ENCODE measurements around the gene C2orf68. TPM values are rescaled to one million over a fixed set of nuclear protein-coding genes. Genes with fewer than 3 reads are reported as not detected.
A peak's percentile ranks its signal among the peaks of the same experiment; 100 is the strongest.
"Not testable (repeated sequence)": the region's sequence is repeated elsewhere in the genome, so short reads cannot be mapped to it uniquely, and the experiment has no call there.

The C2orf68 gene
- total RNA-seq, 1 experiment from 2014 or later, result 69.6 TPM

DNA sequence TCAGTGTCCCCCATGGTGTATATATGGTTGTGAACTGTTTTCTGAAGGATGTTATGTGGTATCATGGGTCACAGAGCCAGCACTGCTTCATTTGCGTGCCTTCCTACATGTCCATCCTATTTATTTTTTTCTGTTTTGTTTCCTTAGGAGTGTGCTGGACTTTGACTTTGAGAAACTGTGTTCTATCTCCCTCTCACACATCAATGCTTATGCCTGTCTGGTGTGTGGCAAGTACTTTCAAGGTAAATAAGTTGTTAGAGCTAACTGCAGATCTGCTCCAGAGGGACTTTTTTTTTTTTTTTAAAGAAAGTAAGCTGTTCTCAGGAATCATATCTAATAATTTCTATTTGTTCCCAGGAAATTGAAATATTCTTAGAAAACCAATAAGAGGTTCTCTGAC is 9.5 kb upstream of the C2orf68 start (continued):
- TF ChIP-seq, protein P1, sequence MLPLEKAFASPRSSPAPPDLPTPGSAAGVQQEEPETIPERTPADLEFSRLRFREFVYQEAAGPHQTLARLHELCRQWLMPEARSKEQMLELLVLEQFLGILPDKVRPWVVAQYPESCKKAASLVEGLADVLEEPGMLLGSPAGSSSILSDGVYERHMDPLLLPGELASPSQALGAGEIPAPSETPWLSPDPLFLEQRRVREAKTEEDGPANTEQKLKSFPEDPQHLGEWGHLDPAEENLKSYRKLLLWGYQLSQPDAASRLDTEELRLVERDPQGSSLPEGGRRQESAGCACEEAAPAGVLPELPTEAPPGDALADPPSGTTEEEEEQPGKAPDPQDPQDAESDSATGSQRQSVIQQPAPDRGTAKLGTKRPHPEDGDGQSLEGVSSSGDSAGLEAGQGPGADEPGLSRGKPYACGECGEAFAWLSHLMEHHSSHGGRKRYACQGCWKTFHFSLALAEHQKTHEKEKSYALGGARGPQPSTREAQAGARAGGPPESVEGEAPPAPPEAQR (CRISPR knock-in tag; IDR thresholded peaks at IDR 0.05), result no peak
- no peak for TF ChIP-seq SMAD3 (CRISPR knock-in tag; IDR thresholded peaks at IDR 0.05; ENCODE audit: borderline replicate concordance)
- TF ChIP-seq ELF4 (CRISPR knock-in tag; IDR thresholded peaks at IDR 0.05; ENCODE audit: low read depth), result no peak
- no peak for TF ChIP-seq SMAD4 (CRISPR knock-in tag; IDR thresholded peaks at IDR 0.05)
- TF ChIP-seq, protein P2, sequence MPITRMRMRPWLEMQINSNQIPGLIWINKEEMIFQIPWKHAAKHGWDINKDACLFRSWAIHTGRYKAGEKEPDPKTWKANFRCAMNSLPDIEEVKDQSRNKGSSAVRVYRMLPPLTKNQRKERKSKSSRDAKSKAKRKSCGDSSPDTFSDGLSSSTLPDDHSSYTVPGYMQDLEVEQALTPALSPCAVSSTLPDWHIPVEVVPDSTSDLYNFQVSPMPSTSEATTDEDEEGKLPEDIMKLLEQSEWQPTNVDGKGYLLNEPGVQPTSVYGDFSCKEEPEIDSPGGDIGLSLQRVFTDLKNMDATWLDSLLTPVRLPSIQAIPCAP (CRISPR knock-in tag; IDR thresholded peaks at IDR 0.05), result no peak
- no peak for TF ChIP-seq ZNF396 (CRISPR knock-in tag; IDR thresholded peaks at IDR 0.05; ENCODE audit: borderline replicate concordance)
- TF ChIP-seq, protein P3, sequence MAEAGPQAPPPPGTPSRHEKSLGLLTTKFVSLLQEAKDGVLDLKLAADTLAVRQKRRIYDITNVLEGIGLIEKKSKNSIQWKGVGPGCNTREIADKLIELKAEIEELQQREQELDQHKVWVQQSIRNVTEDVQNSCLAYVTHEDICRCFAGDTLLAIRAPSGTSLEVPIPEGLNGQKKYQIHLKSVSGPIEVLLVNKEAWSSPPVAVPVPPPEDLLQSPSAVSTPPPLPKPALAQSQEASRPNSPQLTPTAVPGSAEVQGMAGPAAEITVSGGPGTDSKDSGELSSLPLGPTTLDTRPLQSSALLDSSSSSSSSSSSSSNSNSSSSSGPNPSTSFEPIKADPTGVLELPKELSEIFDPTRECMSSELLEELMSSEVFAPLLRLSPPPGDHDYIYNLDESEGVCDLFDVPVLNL (CRISPR knock-in tag; IDR thresholded peaks at IDR 0.05; ENCODE audit: borderline replicate concordance, low read depth), result no peak

GRCh38 chr2:85619617-85620016 is 7.8 kb upstream of the C2orf68 start:
- CTCF ChIA-PET, result interaction anchor here (3.2 kb wide), 1 partner anchor 18 kb away, joined by 13 read pairs; no protein-coding TSS in a partner anchor
- no peaks in the 10 kb centered on the region for H3K9me3 Mint-ChIP-seq

DNA sequence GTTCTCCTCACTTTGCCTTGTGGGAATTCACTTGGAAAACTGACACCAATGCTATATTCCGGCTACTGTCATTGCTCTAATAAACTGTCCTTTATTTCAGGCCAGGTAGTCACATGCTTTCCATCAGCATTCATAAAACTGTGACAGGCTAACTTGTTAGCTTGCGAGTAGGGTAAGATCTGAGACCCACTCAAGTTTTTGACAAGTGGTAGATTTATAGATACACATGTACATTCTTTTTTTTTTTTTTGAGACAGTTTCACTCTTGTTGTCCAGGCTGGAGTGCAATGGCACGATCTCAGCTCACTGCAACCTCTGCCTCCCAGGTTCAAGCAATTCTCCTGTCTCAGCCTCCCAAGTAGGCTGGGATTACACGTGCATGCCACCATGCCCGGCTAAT is 5.9 kb upstream of the C2orf68 start:
- POLR2A ChIA-PET; H3K27me3 Mint-ChIP-seq (ENCODE audit: low read depth); ATAC-seq; H3K4me1 Mint-ChIP-seq; H3K9me3 Mint-ChIP-seq; DNase-seq (ENCODE audit: low spot score): not testable (repeated sequence)
- CTCF ChIA-PET, result interaction anchor here (3.2 kb wide), 1 partner anchor 20 kb away, joined by 13 read pairs; no protein-coding TSS in a partner anchor
- H3K27ac Mint-ChIP-seq, result 0 out of 2 replicates have a peak overlapping the region, but pooled peaks have one; percentile 53
- H3K36me3 Mint-ChIP-seq, result peaks cover 18% of the 10 kb centered on the region
- H3K4me3 Mint-ChIP-seq, result peak overlapping the region; percentile 90

More at GRCh38 chr2:85619617-85620016, 7.8 kb upstream of the C2orf68 start:
- no peak for ATAC-seq
- peaks cover 35% of the 10 kb centered on the region for H3K36me3 Mint-ChIP-seq
- peaks cover 6% of the 10 kb centered on the region for H3K4me1 Mint-ChIP-seq
- POLR2A ChIA-PET, result no interaction called here
- no peaks in the 10 kb centered on the region for H3K27me3 Mint-ChIP-seq (ENCODE audit: low read depth)
- no peak overlapping the region for H3K4me3 Mint-ChIP-seq
- no peak overlapping the region for H3K27ac Mint-ChIP-seq
- DNase-seq (ENCODE audit: low spot score), result no peak
- TF ChIP-seq NFYB (CRISPR knock-in tag; conservative IDR thresholded peaks at IDR 0.05; ENCODE audit: low read depth) (no peak), KAT7 (CRISPR knock-in tag; IDR thresholded peaks at IDR 0.05; ENCODE audit: borderline replicate concordance) (no peak), JUN (CRISPR knock-in tag; IDR thresholded peaks at IDR 0.05) (no peak)
- TF ChIP-seq, protein P4, sequence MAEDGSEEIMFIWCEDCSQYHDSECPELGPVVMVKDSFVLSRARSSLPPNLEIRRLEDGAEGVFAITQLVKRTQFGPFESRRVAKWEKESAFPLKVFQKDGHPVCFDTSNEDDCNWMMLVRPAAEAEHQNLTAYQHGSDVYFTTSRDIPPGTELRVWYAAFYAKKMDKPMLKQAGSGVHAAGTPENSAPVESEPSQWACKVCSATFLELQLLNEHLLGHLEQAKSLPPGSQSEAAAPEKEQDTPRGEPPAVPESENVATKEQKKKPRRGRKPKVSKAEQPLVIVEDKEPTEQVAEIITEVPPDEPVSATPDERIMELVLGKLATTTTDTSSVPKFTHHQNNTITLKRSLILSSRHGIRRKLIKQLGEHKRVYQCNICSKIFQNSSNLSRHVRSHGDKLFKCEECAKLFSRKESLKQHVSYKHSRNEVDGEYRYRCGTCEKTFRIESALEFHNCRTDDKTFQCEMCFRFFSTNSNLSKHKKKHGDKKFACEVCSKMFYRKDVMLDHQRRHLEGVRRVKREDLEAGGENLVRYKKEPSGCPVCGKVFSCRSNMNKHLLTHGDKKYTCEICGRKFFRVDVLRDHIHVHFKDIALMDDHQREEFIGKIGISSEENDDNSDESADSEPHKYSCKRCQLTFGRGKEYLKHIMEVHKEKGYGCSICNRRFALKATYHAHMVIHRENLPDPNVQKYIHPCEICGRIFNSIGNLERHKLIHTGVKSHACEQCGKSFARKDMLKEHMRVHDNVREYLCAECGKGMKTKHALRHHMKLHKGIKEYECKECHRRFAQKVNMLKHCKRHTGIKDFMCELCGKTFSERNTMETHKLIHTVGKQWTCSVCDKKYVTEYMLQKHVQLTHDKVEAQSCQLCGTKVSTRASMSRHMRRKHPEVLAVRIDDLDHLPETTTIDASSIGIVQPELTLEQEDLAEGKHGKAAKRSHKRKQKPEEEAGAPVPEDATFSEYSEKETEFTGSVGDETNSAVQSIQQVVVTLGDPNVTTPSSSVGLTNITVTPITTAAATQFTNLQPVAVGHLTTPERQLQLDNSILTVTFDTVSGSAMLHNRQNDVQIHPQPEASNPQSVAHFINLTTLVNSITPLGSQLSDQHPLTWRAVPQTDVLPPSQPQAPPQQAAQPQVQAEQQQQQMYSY (CRISPR knock-in tag; IDR thresholded peaks at IDR 0.05), result no peak

DNA sequence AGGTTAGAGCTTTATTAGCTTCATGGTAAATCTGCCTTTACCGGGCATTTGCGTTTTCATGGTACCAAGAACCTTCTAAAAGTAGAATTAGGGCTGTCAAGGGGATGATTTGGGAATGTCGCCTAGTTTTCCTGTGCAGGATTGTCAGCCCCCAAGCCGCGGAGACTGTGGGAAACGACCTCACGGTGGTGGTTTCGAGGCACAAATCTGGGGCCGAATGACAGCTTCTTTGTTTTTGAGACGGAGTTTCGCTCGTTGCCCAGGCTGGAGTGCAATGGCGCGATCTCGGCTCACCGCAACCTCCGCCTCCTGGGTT is 3.5 kb upstream of the C2orf68 start:
- CTCF ChIA-PET, result interaction anchor here (1.8 kb wide), 1 partner anchor 22 kb away, joined by 8 read pairs; no protein-coding TSS in a partner anchor
- Mint-ChIP-seq H3K27me3 (ENCODE audit: low read depth) (no peaks in the 10 kb centered on the region), H3K9me3 (no peaks in the 10 kb centered on the region), H3K4me3 (peak overlapping the region; percentile 90), H3K27ac (no peak overlapping the region), H3K36me3 (peaks cover 9% of the 10 kb centered on the region), H3K4me1 (peaks cover 7% of the 10 kb centered on the region)
- no peak for ATAC-seq
- POLR2A ChIA-PET, result interaction anchor here (0.7 kb wide), 1 partner anchor 54 kb away, joined by 4 read pairs; the partner anchor contains the start of gene GGCX
- no peak for DNase-seq (ENCODE audit: low spot score)
- TF ChIP-seq PRRX2 (CRISPR knock-in tag; IDR thresholded peaks at IDR 0.05) (no peak), KAT7 (CRISPR knock-in tag; IDR thresholded peaks at IDR 0.05; ENCODE audit: borderline replicate concordance) (no peak), NR2C2 (CRISPR knock-in tag; IDR thresholded peaks at IDR 0.05) (no peak), MYBL2 (CRISPR knock-in tag; IDR thresholded peaks at IDR 0.05) (no peak), STAT6 (CRISPR knock-in tag; conservative IDR thresholded peaks at IDR 0.05; ENCODE audit: low read depth) (no peak), GABPB1 (CRISPR knock-in tag; IDR thresholded peaks at IDR 0.05) (no peak), E2F1 (CRISPR knock-in tag; IDR thresholded peaks at IDR 0.05) (no peak)
- TF ChIP-seq, protein P5, sequence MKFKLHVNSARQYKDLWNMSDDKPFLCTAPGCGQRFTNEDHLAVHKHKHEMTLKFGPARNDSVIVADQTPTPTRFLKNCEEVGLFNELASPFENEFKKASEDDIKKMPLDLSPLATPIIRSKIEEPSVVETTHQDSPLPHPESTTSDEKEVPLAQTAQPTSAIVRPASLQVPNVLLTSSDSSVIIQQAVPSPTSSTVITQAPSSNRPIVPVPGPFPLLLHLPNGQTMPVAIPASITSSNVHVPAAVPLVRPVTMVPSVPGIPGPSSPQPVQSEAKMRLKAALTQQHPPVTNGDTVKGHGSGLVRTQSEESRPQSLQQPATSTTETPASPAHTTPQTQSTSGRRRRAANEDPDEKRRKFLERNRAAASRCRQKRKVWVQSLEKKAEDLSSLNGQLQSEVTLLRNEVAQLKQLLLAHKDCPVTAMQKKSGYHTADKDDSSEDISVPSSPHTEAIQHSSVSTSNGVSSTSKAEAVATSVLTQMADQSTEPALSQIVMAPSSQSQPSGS (CRISPR knock-in tag; IDR thresholded peaks at IDR 0.05; ENCODE audit: borderline replicate concordance, low read depth), result no peak

Measured in WTC11 (cell line).